ENCODE results near the gene MAST2.
A peak's percentile ranks its signal among the peaks of the same experiment; 100 is the strongest.

MAST2 gene

DNA sequence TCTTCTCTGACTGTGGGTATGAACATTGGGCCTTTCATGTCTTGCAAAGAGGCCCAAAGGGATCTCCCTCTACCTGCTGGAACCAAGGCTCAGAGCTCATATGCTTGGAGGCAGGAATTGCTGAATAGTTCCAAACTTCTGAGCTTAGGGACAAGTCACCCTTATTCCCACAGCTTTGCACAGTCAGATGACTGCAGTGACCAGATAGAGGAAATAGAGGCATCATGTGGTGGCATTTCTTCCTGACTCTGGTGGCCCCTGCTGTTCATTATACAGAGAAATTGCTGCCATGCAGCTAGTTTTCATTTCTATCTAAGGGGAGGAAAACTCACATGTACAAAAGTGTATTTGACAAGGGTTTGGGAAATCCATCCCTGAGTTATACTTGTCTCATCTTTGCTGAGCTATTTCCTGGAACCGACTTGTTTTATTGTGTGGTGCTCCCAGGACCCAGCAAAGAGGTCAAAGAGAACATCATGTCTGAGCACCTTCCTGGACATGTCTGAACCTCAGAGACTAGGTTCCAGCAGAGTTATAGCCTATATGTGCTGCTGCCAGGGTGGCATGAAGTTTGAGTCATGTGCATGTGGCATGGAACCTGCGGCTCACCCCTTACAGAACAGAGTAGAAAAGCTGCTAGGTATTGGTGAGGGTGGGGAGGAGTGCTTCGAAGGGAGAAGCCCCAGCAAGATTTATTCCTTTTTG lies 197.8 kb downstream of the MAST2 start:
- in situ Hi-C loops (cut with MboI; ENCODE audit: low pct_unique_long_range_greater_than_20kb, low sequenced_read_pairs): no loop called here
- no peak for DNase-seq

DNA sequence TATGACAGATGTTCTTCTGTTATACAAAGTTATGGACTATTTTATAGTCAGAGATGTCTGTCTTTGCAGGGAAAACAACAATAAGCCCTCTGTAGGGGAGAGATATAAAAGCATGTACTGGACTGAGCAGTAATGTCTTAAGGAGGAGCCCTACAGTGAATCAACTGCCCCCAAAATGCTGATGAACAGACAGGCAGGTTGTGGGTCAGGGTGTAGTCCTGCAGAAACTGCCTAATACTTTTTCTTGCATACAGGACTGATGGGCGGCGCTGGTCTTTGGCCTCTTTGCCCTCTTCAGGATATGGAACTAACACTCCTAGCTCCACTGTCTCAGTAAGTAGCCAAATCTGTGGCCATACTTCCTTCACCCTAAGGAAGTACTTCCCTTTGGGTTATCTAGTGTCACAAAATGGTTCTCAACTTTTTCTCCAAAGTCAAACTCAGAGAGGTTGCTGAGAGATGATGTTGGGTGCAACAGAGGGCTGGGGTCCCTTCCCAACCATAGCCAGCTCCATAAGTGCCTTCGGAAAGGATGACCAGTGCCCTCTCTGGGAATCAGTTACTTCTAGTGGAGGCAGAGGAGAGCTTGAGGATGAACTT lies 199.2 kb downstream of the MAST2 start:
- in situ Hi-C loops (cut with MboI; ENCODE audit: low pct_unique_long_range_greater_than_20kb, low sequenced_read_pairs): no loop called here
- no peak for DNase-seq

DNA sequence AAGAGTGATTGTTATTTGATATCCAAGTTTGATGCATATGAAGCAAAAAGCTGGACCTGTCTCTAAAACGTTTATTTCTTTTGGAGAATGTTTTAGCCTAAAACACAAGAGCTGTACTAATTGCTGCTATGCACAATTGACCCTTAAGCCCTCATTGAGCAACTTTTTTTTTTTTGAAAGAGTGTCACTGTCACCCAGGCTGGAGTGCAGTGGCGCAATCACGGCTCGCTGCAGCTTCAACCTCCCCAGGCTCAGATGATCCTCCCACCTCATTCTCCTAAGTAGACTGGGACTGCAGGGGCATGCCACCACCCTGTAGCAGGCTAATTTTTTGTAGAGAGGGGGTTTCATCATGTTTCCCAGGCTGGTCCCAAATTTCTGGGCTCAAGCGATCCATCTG lies 199.9 kb downstream of the MAST2 start:
- in situ Hi-C loops (cut with MboI; ENCODE audit: low pct_unique_long_range_greater_than_20kb, low sequenced_read_pairs): no loop called here
- peak; percentile 29 for DNase-seq

DNA sequence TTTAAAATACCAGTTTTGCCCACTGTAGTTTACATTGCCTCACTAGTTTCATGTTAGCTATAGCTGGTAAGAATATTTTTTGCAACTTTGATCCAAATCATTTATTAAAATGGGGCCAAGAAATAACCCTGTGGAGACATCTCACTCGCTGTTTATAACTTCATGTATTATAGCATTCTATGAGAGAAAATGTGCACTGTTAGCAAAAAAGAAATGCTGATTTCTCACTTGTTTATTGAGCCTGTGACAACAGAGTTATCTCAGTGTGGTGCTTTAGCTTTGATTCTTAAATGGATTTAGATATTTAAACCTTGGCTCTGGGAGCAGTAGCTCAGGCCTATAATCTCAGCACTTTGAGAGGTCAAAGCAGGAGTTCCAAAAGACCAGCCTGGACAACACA lies 201.1 kb downstream of the MAST2 start:
- in situ Hi-C loops (cut with MboI; ENCODE audit: low pct_unique_long_range_greater_than_20kb, low sequenced_read_pairs): no loop called here
- no peak for DNase-seq

DNA sequence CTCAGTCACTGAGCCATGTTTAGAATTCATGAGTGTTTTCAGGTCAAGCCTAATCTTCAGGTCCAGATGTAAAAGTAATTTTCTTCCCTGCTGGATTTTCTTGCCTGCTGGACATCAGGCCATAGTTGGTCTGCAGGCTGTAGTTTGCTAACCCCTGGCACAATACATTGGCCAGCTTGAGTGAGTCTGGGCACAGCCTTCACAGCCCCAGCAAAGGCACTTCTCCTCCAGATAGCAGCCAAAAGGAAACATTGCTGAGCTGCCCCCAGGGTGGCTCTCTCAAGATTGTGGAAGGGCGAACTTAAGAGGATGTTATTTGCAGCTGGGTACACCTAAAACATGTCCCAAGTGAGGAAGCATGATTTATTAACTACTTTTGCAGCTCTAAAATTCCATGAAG lies 202.2 kb downstream of the MAST2 start:
- no peak for DNase-seq
- in situ Hi-C loops (cut with MboI; ENCODE audit: low pct_unique_long_range_greater_than_20kb, low sequenced_read_pairs): no loop called here

DNA sequence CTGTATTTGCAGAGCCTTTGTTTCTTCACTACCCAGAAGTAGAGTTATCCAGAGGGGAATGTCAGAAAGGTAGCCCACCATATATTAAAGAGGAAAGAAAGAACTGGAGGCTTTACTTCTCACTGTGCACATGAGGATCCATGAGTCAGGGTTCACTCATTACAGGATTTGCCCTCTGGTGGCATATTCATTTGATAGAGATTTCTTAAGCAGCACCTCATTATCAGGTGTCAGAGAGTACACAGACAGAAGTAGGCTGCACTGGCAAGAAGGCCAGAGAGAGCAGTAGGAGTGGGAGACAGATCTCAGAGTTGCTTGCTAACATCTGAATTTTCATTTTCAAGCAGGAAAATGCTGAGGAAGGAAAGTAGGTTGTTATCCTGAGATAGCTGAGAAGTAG lies 205.2 kb downstream of the MAST2 start:
- no peak for DNase-seq
- in situ Hi-C loops (cut with MboI; ENCODE audit: low pct_unique_long_range_greater_than_20kb, low sequenced_read_pairs): no loop called here

DNA sequence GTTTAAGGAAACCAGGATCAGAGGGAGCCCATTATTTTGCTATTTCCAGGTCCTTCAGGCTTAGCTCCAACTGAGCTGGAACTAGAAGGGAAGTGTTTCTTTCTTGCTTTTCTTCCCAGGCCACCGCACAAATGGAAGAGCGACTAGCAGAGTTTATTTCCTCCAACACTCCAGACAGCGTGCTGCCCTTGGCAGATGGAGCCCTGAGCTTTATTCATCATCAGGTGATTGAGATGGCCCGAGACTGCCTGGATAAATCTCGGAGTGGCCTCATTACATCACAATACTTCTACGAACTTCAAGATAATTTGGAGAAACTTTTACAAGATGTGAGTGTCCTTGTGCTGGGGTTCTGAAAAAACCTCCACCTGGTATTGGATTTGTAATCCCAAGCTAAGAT lies 207.2 kb downstream of the MAST2 start:
- no peak for DNase-seq
- in situ Hi-C loops (cut with MboI; ENCODE audit: low pct_unique_long_range_greater_than_20kb, low sequenced_read_pairs): no loop called here

DNA sequence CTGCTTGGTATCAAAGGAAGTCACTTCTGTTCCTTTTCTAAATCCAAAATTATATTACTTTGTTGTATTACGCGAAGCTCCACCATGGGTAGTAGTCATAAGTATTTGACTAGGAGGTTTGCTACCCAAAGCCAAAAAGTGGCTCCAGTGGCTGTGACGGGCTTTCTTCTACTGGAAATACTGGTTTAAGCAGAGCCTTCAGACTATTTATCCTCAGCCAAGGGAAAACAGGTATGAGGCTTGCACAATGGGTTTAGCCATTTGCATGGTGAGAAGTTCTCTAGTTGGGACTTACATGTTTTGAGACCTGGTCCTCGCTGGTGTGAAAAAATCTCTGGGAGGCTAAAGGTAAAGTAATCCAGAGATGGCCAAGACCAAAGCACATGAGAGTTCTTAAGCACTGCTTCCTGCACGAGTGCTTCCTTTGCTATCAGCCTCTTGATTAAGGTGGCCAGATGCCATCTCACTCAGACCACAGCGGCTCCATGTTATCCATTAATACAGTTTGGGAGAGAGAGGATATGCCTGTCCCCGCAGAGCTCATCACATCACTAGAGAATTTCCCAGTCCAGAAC lies 207.8 kb downstream of the MAST2 start:
- in situ Hi-C loops (cut with MboI; ENCODE audit: low pct_unique_long_range_greater_than_20kb, low sequenced_read_pairs): no loop called here
- no peak for DNase-seq

DNA sequence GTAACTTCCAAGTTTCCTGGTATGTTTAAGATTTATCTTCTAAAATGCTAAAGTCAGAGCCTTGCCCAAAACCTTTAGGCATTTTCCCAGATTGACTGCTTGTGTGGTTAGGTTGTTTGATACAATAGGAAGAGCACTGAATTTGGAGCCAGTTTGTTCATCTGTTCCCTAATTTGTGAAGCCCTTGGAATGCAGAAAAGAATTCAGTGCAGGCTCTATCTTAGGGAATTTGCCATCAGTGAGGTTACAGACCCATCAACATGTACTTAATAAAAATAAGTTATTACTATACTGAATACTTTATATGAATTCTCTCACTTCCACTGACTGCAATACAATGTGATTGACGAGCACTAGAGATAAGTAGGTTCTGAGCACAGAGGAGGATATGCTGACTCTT lies 208.8 kb downstream of the MAST2 start:
- DNase-seq: no peak
- in situ Hi-C loops (cut with MboI; ENCODE audit: low pct_unique_long_range_greater_than_20kb, low sequenced_read_pairs): no loop called here

DNA sequence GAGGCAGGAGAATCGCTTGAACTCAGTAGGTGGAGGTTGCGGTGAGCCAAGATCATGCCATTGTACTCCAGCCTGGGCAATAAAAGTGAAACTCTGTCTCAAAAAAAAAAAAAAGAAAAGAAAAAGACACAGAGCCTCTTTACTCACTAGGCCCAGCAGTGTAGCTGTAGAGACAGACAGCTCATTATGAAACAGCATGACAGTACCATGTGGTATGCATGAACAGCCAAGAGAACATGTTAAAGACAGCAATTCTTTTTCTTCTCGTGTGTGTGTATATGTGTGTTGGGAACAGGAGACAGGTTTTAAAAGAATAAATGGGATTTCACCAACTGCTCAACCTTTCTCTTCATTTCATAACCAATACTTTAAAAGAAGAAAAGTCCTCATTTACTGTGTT lies 210.2 kb downstream of the MAST2 start:
- DNase-seq: no peak
- in situ Hi-C loops (cut with MboI; ENCODE audit: low pct_unique_long_range_greater_than_20kb, low sequenced_read_pairs): no loop called here

DNA sequence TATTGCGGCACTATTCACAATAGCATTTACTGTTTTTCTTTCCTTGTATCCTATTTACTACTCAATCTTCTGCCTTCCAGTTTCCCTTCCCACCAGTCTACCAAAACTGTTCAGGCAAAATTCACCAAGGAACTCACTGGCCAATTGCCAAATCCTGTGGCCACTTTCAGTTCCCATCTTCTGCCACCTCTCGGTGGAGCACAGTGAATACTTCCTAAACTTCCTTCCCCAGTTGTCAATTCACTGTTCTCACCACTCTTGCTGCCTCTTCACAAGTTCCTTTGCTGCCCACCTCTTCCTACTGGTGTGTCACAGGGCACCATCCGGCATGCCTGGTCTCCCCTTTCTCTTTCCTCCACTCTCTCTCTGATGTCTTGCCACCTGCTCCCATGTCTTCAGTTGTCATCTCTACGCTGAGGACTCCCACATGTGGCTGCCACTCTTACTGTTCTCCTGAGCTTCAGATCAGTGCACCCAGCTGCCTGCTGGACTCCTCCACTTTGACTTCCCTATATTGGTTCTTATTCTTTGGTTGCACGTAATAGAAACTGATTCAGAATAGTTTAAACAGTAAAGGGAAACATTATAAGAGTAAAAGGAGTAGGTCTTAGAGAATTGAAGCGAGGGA lies 214.6 kb downstream of the MAST2 start:
- in situ Hi-C loops (cut with MboI; ENCODE audit: low pct_unique_long_range_greater_than_20kb, low sequenced_read_pairs): no loop called here
- DNase-seq: peak; percentile 37

DNA sequence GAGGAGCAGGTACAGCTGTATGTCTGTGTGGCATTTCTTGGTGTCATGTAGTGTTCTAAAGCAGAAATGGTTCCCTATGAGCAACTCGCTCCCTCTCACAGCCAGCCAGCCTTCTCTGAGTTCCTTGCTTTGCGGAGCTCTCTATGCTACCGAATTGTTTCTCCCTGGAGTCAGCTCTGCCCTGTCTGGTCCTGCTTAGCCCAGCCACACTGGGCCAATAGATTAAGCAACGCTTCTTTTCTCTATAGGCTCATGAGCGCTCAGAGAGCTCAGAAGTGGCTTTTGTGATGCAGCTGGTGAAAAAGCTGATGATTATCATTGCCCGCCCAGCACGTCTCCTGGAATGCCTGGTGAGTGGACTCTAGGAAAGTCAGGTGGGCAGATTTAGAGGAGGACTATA lies 215.9 kb downstream of the MAST2 start:
- DNase-seq: no peak
- in situ Hi-C loops (cut with MboI; ENCODE audit: low pct_unique_long_range_greater_than_20kb, low sequenced_read_pairs): no loop called here

DNA sequence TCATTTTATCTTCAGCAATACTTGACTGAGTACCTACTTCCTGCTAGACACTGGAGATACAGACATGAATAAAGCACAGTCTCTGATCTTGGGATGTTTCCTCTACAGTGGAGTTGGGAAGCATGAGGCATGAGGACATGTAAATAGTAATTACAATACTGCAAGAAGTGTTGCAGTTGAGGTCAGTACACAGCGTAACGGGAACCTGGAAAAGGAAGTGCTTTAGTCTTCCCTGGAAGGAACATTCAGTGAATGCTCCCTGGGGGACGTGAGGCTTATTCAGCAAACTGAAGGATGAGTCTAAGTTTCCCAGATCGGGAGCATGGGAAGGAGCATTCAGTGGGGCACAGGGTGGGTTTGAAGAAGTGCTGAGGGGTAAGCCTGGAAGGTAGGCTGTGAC lies 216.6 kb downstream of the MAST2 start:
- DNase-seq: no peak
- in situ Hi-C loops (cut with MboI; ENCODE audit: low pct_unique_long_range_greater_than_20kb, low sequenced_read_pairs): no loop called here

DNA sequence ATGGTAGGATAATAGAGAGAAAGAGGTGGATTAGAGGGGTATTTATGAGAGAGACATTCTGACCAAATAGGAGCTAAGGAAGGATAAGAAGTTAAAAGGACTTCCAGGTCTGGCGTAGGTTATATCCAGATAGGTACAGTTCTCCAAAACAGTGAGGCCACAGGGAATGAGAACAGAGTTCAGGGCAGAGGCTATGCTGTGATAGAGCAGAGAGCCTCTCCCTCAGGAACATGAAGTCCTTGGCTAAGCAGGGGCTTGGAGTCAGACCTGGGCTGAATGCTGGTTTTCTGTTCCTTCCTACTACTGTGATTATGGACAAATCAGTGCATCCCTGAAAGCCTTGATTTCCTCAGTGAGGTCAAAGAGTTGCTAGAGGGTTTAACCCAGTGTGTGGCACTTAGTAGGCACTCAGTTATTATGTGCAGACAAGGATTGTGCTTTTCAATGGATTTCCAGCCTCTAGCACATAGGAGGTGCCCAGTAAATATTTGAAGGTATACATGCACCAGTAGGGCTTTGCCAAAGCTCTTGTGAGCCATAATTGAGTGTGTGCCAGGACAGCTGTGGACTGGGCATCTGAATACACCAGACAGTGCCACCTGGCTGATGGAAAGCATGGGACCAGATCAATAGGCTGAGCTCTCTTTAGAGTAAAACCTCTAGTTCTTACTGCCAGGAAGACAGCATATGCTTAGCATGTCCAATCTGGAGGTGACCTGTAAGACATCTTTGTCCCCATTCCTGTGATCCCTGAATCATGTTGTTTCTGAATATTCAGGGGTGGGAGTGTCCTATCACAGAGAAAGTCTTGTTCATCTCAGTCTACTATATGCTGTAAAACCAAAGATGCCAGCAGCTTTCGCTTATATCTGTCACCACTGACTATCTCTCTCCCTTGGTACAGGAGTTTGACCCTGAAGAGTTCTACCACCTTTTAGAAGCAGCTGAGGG lies 217.9 kb downstream of the MAST2 start:
- in situ Hi-C loops (cut with MboI; ENCODE audit: low pct_unique_long_range_greater_than_20kb, low sequenced_read_pairs): no loop called here
- no peak for DNase-seq

DNA sequence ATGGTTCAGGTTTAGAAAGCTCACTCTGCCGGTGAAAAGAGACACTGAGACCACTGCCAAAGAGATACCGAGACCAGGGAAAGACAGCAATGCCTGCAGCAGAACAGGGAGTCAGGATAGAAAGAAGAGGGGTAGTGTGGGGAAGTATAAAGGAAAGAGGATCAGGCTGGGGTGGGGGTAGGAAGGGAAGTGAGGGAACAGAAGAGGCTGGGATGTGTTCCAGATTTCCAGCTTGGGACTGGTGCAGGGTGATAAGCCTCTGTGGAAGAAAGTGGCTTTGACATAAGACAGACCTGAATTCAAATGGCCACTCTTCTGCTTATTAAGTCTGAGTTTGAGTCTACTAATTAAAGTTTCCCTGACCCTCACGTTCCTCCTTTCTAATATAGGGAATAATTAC lies 223.1 kb downstream of the MAST2 start:
- no peak for DNase-seq
- in situ Hi-C loops (cut with MboI; ENCODE audit: low pct_unique_long_range_greater_than_20kb, low sequenced_read_pairs): no loop called here

DNA sequence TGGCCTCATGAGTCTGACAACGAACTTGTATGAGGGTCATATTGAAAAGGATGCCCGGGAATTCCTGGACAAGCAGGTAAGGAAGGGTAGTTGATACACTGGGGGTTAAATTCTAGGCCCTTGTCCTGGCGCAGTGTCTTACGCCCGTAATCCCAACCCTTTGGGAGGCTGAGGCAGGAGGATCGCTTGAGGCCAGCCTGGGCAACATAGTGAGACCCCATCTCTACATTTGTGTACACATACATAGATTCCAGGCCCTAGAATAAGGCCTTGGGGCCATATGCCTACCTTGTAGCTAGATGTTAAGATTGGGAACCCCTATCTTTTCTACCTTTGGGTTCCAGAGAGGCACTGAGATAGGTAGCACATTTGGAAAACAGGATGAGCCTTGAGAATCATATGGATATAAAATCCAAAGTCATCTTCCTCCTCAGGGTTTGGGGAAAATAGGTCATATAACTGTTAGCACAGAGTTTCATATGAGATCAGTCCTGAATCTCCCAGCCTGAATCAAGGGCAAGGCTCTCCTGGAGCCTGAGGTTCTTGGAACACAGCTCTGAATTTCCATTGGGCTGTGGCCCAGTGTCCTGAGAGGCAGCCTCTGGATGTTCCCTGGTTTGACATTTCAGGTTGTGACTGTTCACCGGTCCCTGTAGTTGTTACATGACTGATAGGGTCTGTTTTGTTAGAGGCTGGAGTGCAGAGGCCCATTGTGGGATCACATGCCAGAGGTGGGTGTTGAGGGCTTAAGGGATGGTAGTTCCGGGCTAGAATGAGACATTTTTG lies 224.6 kb downstream of the MAST2 start:
- no peak for DNase-seq
- in situ Hi-C loops (cut with MboI; ENCODE audit: low pct_unique_long_range_greater_than_20kb, low sequenced_read_pairs): no loop called here

DNA sequence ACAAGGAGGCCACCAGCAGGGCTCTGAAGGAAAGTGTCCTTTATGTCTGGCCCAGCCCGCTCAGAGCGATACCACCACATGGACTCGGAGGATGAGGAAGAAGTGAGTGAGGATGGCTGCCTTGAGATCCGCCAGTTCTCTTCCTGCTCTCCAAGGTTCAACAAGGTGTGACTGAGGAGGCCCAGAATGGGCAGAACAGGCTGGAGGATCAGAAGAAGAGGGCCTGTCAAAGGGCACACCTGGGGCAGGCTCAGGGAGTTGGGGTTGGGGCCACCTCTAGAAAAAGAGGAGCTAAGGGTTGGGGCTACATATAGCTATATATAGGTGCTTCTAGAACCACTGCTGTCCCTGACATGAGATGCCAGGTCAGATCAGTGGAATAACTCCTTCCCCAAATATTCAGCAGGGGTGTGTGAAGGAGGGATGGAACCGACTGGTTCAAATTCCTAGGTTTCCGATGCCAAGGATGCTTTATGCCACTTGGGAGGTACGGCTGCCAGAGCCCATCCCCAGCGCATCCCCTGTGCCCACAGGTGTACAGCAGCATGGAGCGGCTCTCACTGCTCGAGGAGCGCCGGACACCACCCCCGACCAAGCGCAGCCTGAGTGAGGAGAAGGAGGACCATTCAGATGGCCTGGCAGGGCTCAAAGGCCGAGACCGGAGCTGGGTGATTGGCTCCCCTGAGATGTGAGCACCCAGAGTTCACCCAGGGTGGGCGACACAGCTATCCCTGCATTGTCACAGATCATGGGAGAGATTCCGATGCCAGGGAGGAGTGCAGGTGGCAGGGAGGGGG lies 226.9 kb downstream of the MAST2 start:
- in situ Hi-C loops (cut with MboI; ENCODE audit: low pct_unique_long_range_greater_than_20kb, low sequenced_read_pairs): loop anchor here (10.0 kb wide), 1 partner anchor 155 kb away; no protein-coding TSS in a partner anchor
- no peak for DNase-seq
